Erythroblast (primary cell): ENCODE results near the gene LYPD4.

Experiments
- GATA1 ChIP-seq: IDR thresholded peaks from 2 replicates; pipeline ENCODE4 v1.6.1; 2011; ENCODE audit warnings: low read depth, mild to moderate bottlenecking, control low read depth, low read length, moderate library complexity
- POLR2A ChIP-seq: IDR thresholded peaks from 2 replicates; pipeline ENCODE4 v1.6.1; 2011; ENCODE audit warnings: mild to moderate bottlenecking, low read length

DNA sequence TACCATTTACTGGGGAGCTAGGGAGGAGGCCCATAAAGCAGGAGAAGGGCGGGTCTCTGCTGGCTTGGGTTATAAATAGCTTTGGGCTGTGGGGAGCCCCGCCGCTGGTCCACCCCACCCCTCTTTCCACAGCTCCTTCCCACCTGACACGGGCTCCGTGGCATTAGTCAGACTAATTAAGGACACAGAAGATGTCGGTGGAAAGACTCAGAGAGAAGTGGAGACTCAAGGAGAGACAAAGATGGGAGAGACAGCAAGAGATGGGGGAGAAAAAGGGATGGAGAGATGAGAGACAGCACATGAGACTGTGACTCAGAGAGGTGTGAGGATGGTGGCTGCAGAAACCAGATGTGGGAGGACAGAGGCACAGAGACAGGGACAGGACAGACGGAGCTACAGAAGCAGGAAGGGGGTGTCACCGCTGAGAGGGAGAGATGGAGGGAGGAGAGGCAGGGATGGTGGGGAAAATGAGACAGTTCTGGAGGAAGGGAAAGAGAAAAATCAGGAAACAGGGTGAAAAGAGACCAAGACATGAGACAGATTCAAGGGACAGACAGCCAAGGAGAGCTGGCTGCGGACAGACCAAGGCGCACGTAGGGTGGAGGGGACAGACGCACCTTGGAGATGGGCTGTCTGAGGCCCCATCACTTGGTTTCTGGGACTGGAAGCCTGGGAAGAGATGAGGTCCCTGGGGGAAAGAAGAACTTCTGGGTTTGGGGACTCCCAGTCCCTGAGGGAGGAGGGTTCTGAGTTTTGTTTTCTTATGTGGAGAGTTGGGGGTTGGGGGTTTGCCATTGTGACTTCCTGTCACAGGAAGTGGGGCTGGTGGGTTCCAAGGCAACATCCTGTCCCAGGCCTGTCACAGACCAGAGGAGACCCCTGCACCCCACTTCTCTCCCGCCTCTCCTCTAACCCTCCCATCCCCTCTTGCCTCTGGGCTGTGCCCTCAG lies 42.6 kb upstream of the LYPD4 start:
- TF ChIP-seq POLR2A (no peak), GATA1 (no peak)
